SW480 (cell line): ENCODE measurements around the gene SCMH1.

Experiments used
- DNase-seq: peaks from one replicate; pipeline ENCODE4 v3.0.0-alpha.2; 2016; ENCODE audit warnings: low spot score

Gene SCMH1

GRCh38 chr1:41025979-41026819 is 215.9 kb downstream of the SCMH1 start:
- DNase-seq: no peak

GRCh38 chr1:41024953-41025352 is 217.2 kb downstream of the SCMH1 start:
- no peak for DNase-seq

GRCh38 chr1:41023279-41023990 is 218.7 kb downstream of the SCMH1 start:
- no peak for DNase-seq

- DNase-seq: no peak
Observed at GRCh38 chr1:41022424-41022823, 219.7 kb downstream of the SCMH1 start.

GRCh38 chr1:41021526-41022308 is 220.4 kb downstream of the SCMH1 start, which contains the start of gene SLFNL1:
Gene SLFNL1 (minus strand): TSS chr1:41021725. CDS start chr1:41020660, 1,065 bp downstream.
- DNase-seq: no peak

GRCh38 chr1:41020654-41021053 is 221.5 kb downstream of the SCMH1 start:
- no peak for DNase-seq

- DNase-seq: no peak
Observed at GRCh38 chr1:41020109-41020576, 222.0 kb downstream of the SCMH1 start.

GRCh38 chr1:41019353-41019745 is 222.8 kb downstream of the SCMH1 start:
- DNase-seq: no peak

GRCh38 chr1:41018018-41018410 is 224.1 kb downstream of the SCMH1 start:
- no peak for DNase-seq

GRCh38 chr1:41017141-41018017 is 224.7 kb downstream of the SCMH1 start:
- no peak for DNase-seq

GRCh38 chr1:41015897-41016470 is 226.1 kb downstream of the SCMH1 start:
- DNase-seq: no peak

- no peak for DNase-seq
Observed at GRCh38 chr1:41015281-41015896, 226.7 kb downstream of the SCMH1 start.

- no peak for DNase-seq
Observed at GRCh38 chr1:41014871-41015270, 227.2 kb downstream of the SCMH1 start.

- DNase-seq: no peak
Observed at GRCh38 chr1:41013796-41014195, 228.3 kb downstream of the SCMH1 start.

- no peak for DNase-seq
Observed at GRCh38 chr1:41013024-41013423, 229.1 kb downstream of the SCMH1 start.

- no peak for DNase-seq
Observed at GRCh38 chr1:41010345-41010744, 231.8 kb downstream of the SCMH1 start.

- no peak for DNase-seq
Observed at GRCh38 chr1:41009466-41009865, 232.6 kb downstream of the SCMH1 start.

GRCh38 chr1:41006942-41007865 is 234.9 kb downstream of the SCMH1 start:
- no peak for DNase-seq

GRCh38 chr1:41005876-41006275 is 236.2 kb downstream of the SCMH1 start:
- no peak for DNase-seq
